GM19193 (cell line): ENCODE measurements around the gene FCN3.

Source experiments
- POLR2A ChIP-seq: IDR thresholded peaks from 4 replicates; pipeline ENCODE4 v1.6.1; 2011; ENCODE audit not compliant: insufficient read depth, insufficient read length; ENCODE audit errors: extremely low read depth

Gene FCN3

GRCh38 chr1:27367160-27367650, 7.4 kb downstream of the FCN3 start:
- TF ChIP-seq POLR2A = no peak

- no peak for TF ChIP-seq POLR2A
Observed at GRCh38 chr1:27366411-27367159, 8.0 kb downstream of the FCN3 start, which contains the start of gene MAP3K6. Gene MAP3K6, minus strand, starts transcription at chr1:27366961. Its CDS starts 364 bp downstream, at chr1:27366597.

GRCh38 chr1:27366113-27366410, 8.6 kb downstream of the FCN3 start:
- no peak for TF ChIP-seq POLR2A

- TF ChIP-seq POLR2A = no peak
Observed at GRCh38 chr1:27365372-27366112, 9.1 kb downstream of the FCN3 start.

GRCh38 chr1:27364696-27365371, 9.8 kb downstream of the FCN3 start:
- no peak for TF ChIP-seq POLR2A

- TF ChIP-seq POLR2A = no peak
Observed at GRCh38 chr1:27363766-27364695, 10.6 kb downstream of the FCN3 start.

GRCh38 chr1:27361553-27361952, 13.1 kb downstream of the FCN3 start:
- no peak for TF ChIP-seq POLR2A

GRCh38 chr1:27361044-27361402, 13.6 kb downstream of the FCN3 start:
- no peak for TF ChIP-seq POLR2A

GRCh38 chr1:27360159-27361043, 14.2 kb downstream of the FCN3 start:
- no peak for TF ChIP-seq POLR2A

GRCh38 chr1:27359822-27360158, 14.8 kb downstream of the FCN3 start:
- TF ChIP-seq POLR2A = no peak

- no peak for TF ChIP-seq POLR2A
Observed at GRCh38 chr1:27358928-27359313, 15.7 kb downstream of the FCN3 start.

GRCh38 chr1:27358038-27358927, 16.3 kb downstream of the FCN3 start:
- no peak for TF ChIP-seq POLR2A
